ENCODE data around the gene C20orf204.

C20orf204 gene

GRCh38 chr20:64053841-64054661 lies 18.1 kb downstream of the C20orf204 start:
- H3K4me2 ChIP-seq (ENCODE audit: low read depth, low read length): no peak overlapping the region

GRCh38 chr20:64055396-64055892 lies 19.5 kb downstream of the C20orf204 start:
- H3K9me3 ChIP-seq (replicated peaks; ENCODE audit: insufficient read depth, low read length): no peaks in the 10 kb centered on the region
- H3K27me3 ChIP-seq (replicated peaks; ENCODE audit: insufficient read depth, low read length): peaks cover 71% of the 10 kb centered on the region
- no peak overlapping the region for H2AFZ ChIP-seq (ENCODE audit: low read length)
- H3K9ac ChIP-seq (ENCODE audit: low read length): no peak overlapping the region
- DNase-seq: no peak
- no peak overlapping the region for H3K4me3 ChIP-seq (ENCODE audit: low read length)
- no peaks in the 10 kb centered on the region for H3K36me3 ChIP-seq (replicated peaks; ENCODE audit: insufficient read depth, low read length)
- no peaks in the 10 kb centered on the region for H3K79me2 ChIP-seq (ENCODE audit: low read length)
- no peaks in the 10 kb centered on the region for H3F3A ChIP-seq (ENCODE audit: insufficient read depth, low read length)
- no peaks in the 10 kb centered on the region for H4K20me1 ChIP-seq (ENCODE audit: insufficient read depth, low read length)
- H3K27ac ChIP-seq (ENCODE audit: low read length): no peak overlapping the region
- H3K4me2 ChIP-seq (ENCODE audit: low read depth, low read length): no peak overlapping the region
- H3K9me2 ChIP-seq (replicated peaks; ENCODE audit: insufficient read depth, low read length): no peaks in the 10 kb centered on the region
- TF ChIP-seq CTCF (IDR thresholded peaks at IDR 0.05; ENCODE audit: low read length) (no peak), EZH2 (optimal IDR thresholded peaks at IDR 0.05; ENCODE audit: low read depth, low read length) (no peak), EZH2phosphoT487 (IDR thresholded peaks at IDR 0.05; ENCODE audit: low read length) (no peak)
- no peaks in the 10 kb centered on the region for H3K4me1 ChIP-seq (ENCODE audit: low read length)

More at GRCh38 chr20:64053841-64054661, 18.1 kb downstream of the C20orf204 start:
- no peak for DNase-seq
- Histone ChIP-seq H3K79me2 (ENCODE audit: low read length) (no peaks in the 10 kb centered on the region), H3K9ac (ENCODE audit: low read length) (no peak overlapping the region), H2AFZ (ENCODE audit: low read length) (no peak overlapping the region), H3F3A (ENCODE audit: insufficient read depth, low read length) (no peaks in the 10 kb centered on the region), H3K27ac (ENCODE audit: low read length) (no peak overlapping the region), H4K20me1 (ENCODE audit: insufficient read depth, low read length) (no peaks in the 10 kb centered on the region), H3K27me3 (replicated peaks; ENCODE audit: insufficient read depth, low read length) (peaks cover 64% of the 10 kb centered on the region), H3K9me3 (replicated peaks; ENCODE audit: insufficient read depth, low read length) (no peaks in the 10 kb centered on the region), H3K36me3 (replicated peaks; ENCODE audit: insufficient read depth, low read length) (no peaks in the 10 kb centered on the region), H3K4me3 (ENCODE audit: low read length) (no peak overlapping the region), H3K9me2 (replicated peaks; ENCODE audit: insufficient read depth, low read length) (no peaks in the 10 kb centered on the region), H3K4me1 (ENCODE audit: low read length) (no peaks in the 10 kb centered on the region)
- no peak for TF ChIP-seq EZH2 (optimal IDR thresholded peaks at IDR 0.05; ENCODE audit: low read depth, low read length)
- peak; percentile 21 for TF ChIP-seq CTCF (IDR thresholded peaks at IDR 0.05; ENCODE audit: low read length)
- TF ChIP-seq EZH2phosphoT487 (IDR thresholded peaks at IDR 0.05; ENCODE audit: low read length): no peak

- Histone ChIP-seq H3K27me3 (replicated peaks; ENCODE audit: insufficient read depth, low read length) (peaks cover 65% of the 10 kb centered on the region), H3F3A (ENCODE audit: insufficient read depth, low read length) (no peaks in the 10 kb centered on the region), H3K36me3 (replicated peaks; ENCODE audit: insufficient read depth, low read length) (no peaks in the 10 kb centered on the region), H3K9ac (ENCODE audit: low read length) (no peak overlapping the region), H4K20me1 (ENCODE audit: insufficient read depth, low read length) (no peaks in the 10 kb centered on the region), H3K4me2 (ENCODE audit: low read depth, low read length) (no peak overlapping the region), H3K4me3 (ENCODE audit: low read length) (no peak overlapping the region), H3K9me2 (replicated peaks; ENCODE audit: insufficient read depth, low read length) (no peaks in the 10 kb centered on the region), H2AFZ (ENCODE audit: low read length) (no peak overlapping the region), H3K9me3 (replicated peaks; ENCODE audit: insufficient read depth, low read length) (no peaks in the 10 kb centered on the region), H3K79me2 (ENCODE audit: low read length) (no peaks in the 10 kb centered on the region), H3K4me1 (ENCODE audit: low read length) (no peaks in the 10 kb centered on the region), H3K27ac (ENCODE audit: low read length) (no peak overlapping the region)
- TF ChIP-seq CTCF (IDR thresholded peaks at IDR 0.05; ENCODE audit: low read length): no peak
- TF ChIP-seq EZH2phosphoT487 (IDR thresholded peaks at IDR 0.05; ENCODE audit: low read length): no peak
- no peak for TF ChIP-seq EZH2 (optimal IDR thresholded peaks at IDR 0.05; ENCODE audit: low read depth, low read length)
- DNase-seq: no peak
Measured at GRCh38 chr20:64055893-64056638, 20.1 kb downstream of the C20orf204 start.

All from MM.1S (cell line).